Activated T-cell treated with anti-CD3 and anti-CD28 coated beads, Interleukin-2, amount 50 U/mL, for 4 hours (primary cell): Measurements from ENCODE around the gene RAP1GAP2. TPM values are rescaled to one million over a fixed set of nuclear protein-coding genes. Genes with fewer than 3 reads are reported as not detected.
"Not testable (repeated sequence)": the region's sequence is repeated elsewhere in the genome, so short reads cannot be mapped to it uniquely, and the experiment has no call there.

Source experiments
- ATAC-seq, 2 donors: fragments of 200-7000 bp; cut with Tn5 transposase; one replicate each; pipeline ENCODE4 v1.10.0; 2021
- DNase-seq: peaks from one replicate; pipeline ENCODE4 v3.0.0-alpha.2; 2020
- H3K27me3 Mint-ChIP-seq: one replicate; pipeline ENCODE4 v1.8.0; 2021; ENCODE audit warnings: low read depth, mixed read lengths
- H3K36me3 Mint-ChIP-seq: one replicate; pipeline ENCODE4 v1.8.0; 2022; ENCODE audit warnings: mixed read lengths; ENCODE audit not compliant: insufficient read depth
- H3K4me1 Mint-ChIP-seq: one replicate; pipeline ENCODE4 v1.8.0; 2021; ENCODE audit warnings: low read depth, mixed read lengths
- H3K4me3 Mint-ChIP-seq: one replicate; pipeline ENCODE4 v1.8.0; 2021; ENCODE audit warnings: mild to moderate bottlenecking, moderate library complexity, mixed read lengths
- H3K9me3 Mint-ChIP-seq: one replicate; pipeline ENCODE4 v1.8.0; 2021; ENCODE audit warnings: mixed read lengths
- total RNA-seq, 3 donors: library from RNA; stranded (reverse); gene quantifications; one replicate each; pipeline ENCODE4 v1.2.1, GENCODE V29; 2021

Gene RAP1GAP2
- total RNA-seq, 3 donors from 2014 or later: 0.29 to 1.6 (median 1.2) TPM

- Mint-ChIP-seq H3K36me3 (peaks cover 34% of the 10 kb centered on the region), H3K4me1 (no peaks in the 10 kb centered on the region), H3K4me3 (no peak overlapping the region), H3K27me3 (no peaks in the 10 kb centered on the region), H3K9me3 (no peaks in the 10 kb centered on the region)
- ATAC-seq (no peak), DNase-seq (no peak)
These were observed 184.1 kb downstream of the RAP1GAP2 start for GRCh38 chr17:2980211-2980903.

GRCh38 chr17:2980904-2981246 lies 184.6 kb downstream of the RAP1GAP2 start:
- H3K27me3 Mint-ChIP-seq: no peaks in the 10 kb centered on the region
- no peak overlapping the region for H3K4me3 Mint-ChIP-seq
- no peaks in the 10 kb centered on the region for H3K4me1 Mint-ChIP-seq
- H3K36me3 Mint-ChIP-seq: peaks cover 36% of the 10 kb centered on the region
- ATAC-seq: no peak
- H3K9me3 Mint-ChIP-seq: no peaks in the 10 kb centered on the region
- no peak for DNase-seq

DNA sequence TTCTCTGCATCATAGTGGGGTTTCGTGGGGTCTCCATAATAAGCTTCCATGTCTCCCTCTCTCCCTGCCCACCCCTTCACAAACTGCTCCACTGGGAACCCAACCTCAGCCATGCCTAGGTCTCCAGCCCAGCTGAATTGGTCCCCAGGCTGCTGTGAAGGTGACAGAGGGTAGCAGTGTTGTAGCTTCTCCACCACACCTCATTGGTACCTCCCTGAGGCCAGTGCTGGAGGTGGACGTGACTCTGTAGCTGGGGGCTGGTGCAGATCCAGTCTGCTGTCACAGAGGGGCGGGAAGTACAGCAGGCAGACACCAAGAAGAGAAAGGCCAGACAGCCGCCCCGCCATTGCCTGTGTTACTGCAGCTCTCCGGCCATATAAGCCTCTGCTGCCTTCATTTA lies 185.1 kb downstream of the RAP1GAP2 start:
- no peaks in the 10 kb centered on the region for H3K9me3 Mint-ChIP-seq
- no peak for DNase-seq
- no peaks in the 10 kb centered on the region for H3K27me3 Mint-ChIP-seq
- ATAC-seq: no peak
- peaks cover 36% of the 10 kb centered on the region for H3K36me3 Mint-ChIP-seq
- H3K4me1 Mint-ChIP-seq: no peaks in the 10 kb centered on the region
- H3K4me3 Mint-ChIP-seq: no peak overlapping the region

DNA sequence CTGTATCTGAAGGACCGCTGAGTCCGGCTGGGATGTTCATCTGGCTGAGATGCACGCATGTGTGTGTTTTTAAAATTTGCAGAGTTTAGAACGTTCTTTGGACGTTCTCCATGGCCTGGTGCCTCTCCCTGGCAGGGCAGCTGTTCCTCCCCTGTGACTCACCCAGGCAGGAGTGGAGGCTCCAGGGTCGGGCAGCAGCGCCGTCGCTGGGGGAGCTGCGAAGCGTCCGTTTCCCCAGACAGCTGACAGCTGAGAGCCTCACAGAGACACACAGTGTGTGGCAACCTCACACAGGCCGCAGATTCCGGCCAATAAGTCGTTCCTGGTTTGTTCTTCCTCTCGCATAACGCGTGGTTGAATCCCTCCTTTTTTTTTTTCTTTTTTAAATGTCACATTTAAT lies 186.6 kb downstream of the RAP1GAP2 start:
- H3K9me3 Mint-ChIP-seq: no peaks in the 10 kb centered on the region
- no peaks in the 10 kb centered on the region for H3K27me3 Mint-ChIP-seq
- H3K36me3 Mint-ChIP-seq: peaks cover 36% of the 10 kb centered on the region
- ATAC-seq (no peak), DNase-seq (no peak)
- no peak overlapping the region for H3K4me3 Mint-ChIP-seq
- no peaks in the 10 kb centered on the region for H3K4me1 Mint-ChIP-seq

GRCh38 chr17:2983255-2983654 lies 187.0 kb downstream of the RAP1GAP2 start:
- Mint-ChIP-seq H3K27me3 (no peaks in the 10 kb centered on the region), H3K9me3 (no peaks in the 10 kb centered on the region), H3K36me3 (peaks cover 38% of the 10 kb centered on the region), H3K4me1 (no peaks in the 10 kb centered on the region), H3K4me3 (no peak overlapping the region)
- no peak for ATAC-seq
- DNase-seq: no peak

- Mint-ChIP-seq H3K4me3 (no peak overlapping the region), H3K27me3 (no peaks in the 10 kb centered on the region), H3K4me1 (no peaks in the 10 kb centered on the region), H3K9me3 (no peaks in the 10 kb centered on the region), H3K36me3 (peaks cover 44% of the 10 kb centered on the region)
- DNase-seq (no peak), ATAC-seq (no peak)
These were observed 189.1 kb downstream of the RAP1GAP2 start for GRCh38 chr17:2985318-2985717.

DNA sequence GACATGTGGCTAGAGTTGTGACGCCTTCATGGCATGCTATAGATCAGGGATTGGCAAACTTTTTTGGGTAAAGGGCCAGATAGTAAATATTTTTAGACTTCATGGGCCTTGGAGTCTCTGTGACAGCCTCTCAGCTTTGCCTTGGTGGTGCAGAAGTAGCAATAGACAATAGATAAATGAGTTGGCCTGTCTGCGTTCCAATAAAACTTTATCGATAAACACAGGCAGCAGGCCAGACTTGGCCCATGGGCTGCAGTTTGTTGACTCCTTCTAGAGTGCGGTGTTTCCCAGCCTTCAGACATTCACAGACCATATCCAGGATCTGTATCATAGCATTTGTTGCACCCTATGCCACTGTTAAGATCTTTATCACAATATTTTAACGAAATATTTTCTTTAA lies 190.7 kb downstream of the RAP1GAP2 start:
- ATAC-seq: no peak
- no peaks in the 10 kb centered on the region for H3K9me3 Mint-ChIP-seq
- H3K4me1 Mint-ChIP-seq: no peaks in the 10 kb centered on the region
- peaks cover 42% of the 10 kb centered on the region for H3K36me3 Mint-ChIP-seq
- DNase-seq: no peak
- H3K27me3 Mint-ChIP-seq: no peaks in the 10 kb centered on the region
- H3K4me3 Mint-ChIP-seq: no peak overlapping the region

DNA sequence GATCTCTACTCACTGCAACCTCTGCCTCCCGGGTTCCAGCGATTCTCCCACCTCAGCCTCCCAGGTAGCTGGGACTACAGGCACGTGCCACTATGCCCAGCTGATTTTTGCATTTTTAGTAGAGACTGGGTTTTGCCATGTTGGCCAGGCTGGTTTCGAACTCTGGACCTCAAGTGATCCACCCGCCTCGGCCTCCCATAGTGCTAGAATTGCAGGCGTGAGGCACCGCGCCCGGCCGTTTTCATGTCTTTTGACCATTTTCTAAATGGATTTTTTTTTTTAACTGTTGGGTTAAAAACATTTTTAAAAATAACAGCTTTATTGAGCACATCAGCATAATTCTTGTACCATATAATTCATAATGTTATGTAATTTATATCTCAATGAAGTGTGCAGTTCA lies 193.2 kb downstream of the RAP1GAP2 start:
- ATAC-seq, H3K9me3 Mint-ChIP-seq, DNase-seq, H3K27me3 Mint-ChIP-seq, H3K4me3 Mint-ChIP-seq, H3K4me1 Mint-ChIP-seq: not testable (repeated sequence)
- peaks cover 27% of the 10 kb centered on the region for H3K36me3 Mint-ChIP-seq

DNA sequence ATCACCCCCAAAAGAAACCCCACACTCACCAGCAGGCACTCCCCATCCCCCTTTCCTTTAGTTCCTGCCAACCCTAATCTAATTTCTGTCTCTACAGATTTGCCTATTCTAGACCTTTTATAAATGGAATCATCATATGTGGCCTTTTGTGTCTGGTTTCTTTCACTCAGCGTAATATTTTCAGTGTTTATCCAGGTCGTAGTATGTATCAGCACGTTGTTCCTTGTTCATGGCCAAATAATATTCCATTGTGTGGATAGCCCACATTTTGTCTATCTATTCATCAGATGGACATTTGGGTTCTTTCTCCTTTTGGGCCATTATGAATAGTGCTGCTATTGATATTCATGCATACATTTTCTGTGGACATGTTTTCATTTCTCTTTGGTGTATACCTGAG lies 193.6 kb downstream of the RAP1GAP2 start:
- H3K4me3 Mint-ChIP-seq: no peak overlapping the region
- H3K4me1 Mint-ChIP-seq: no peaks in the 10 kb centered on the region
- ATAC-seq (no peak), DNase-seq (no peak)
- no peaks in the 10 kb centered on the region for H3K9me3 Mint-ChIP-seq
- H3K27me3 Mint-ChIP-seq: no peaks in the 10 kb centered on the region
- H3K36me3 Mint-ChIP-seq: peaks cover 25% of the 10 kb centered on the region

DNA sequence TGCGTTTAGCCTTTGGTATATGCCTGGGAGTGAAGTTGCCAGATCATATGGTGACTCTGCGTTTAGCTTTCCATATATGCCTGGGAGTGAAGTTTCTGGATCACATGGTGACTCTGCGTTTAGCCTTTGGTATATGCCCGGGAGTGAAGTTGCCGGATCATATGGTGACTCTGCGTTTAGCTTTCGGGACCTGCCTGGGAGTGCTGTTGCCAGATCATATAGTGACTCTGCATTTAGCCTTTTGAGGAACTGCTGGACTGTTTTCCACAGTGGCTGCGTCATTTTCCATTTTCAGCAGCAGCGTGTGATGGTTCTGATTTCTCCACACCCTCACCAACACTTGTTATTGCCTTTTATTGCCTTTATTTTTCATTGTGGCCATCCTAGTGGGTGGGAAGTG lies 194.2 kb downstream of the RAP1GAP2 start:
- H3K36me3 Mint-ChIP-seq: peaks cover 24% of the 10 kb centered on the region
- DNase-seq: no peak
- no peaks in the 10 kb centered on the region for H3K9me3 Mint-ChIP-seq
- no peaks in the 10 kb centered on the region for H3K4me1 Mint-ChIP-seq
- no peak for ATAC-seq
- no peak overlapping the region for H3K4me3 Mint-ChIP-seq
- no peaks in the 10 kb centered on the region for H3K27me3 Mint-ChIP-seq

DNA sequence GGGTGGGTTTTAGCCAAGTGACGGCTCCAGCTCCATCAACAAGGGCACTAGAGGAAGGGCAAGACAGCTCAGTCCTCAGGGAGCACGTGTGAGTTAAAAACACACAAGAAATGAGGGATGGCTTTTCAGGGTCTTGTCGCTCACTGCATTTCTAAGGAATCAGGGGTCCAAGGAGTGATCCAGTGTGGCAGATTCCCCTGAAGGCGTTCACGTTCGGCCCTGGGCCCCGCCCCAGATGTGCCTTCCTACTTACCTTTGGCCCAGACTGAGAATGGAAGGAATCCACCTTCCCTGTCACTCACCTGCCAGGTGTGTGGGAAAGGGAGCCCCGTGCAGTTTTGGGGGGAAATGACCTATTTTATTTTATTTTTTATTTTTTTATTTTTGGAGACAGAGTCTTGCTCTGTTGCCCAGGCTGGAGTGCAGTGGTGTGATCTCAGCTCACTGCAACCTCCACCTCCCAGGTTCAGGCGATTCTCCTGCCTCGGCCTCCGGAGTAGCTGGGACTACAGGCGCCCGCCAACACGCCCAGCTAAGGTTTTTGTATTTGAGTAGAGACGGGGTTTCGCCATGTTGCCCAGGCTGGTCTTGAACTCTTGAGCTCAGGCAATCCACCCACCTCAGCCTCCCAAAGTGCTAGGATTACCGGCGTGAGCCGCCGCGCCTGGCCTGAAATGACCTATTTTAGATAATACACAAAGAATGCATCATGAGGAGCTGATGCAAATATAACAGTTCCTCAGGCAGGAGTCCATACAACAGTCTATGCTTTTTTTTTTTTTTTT lies 195.3 kb downstream of the RAP1GAP2 start:
- not testable (repeated sequence) for DNase-seq, H3K27me3 Mint-ChIP-seq, ATAC-seq, H3K4me3 Mint-ChIP-seq, H3K4me1 Mint-ChIP-seq, H3K9me3 Mint-ChIP-seq
- H3K36me3 Mint-ChIP-seq: peaks cover 19% of the 10 kb centered on the region

GRCh38 chr17:2994441-2994840 lies 198.2 kb downstream of the RAP1GAP2 start:
- no peak for DNase-seq
- Mint-ChIP-seq H3K36me3 (peaks cover 22% of the 10 kb centered on the region), H3K4me3 (no peak overlapping the region), H3K4me1 (no peaks in the 10 kb centered on the region), H3K9me3 (no peaks in the 10 kb centered on the region), H3K27me3 (no peaks in the 10 kb centered on the region)
- no peak for ATAC-seq

DNA sequence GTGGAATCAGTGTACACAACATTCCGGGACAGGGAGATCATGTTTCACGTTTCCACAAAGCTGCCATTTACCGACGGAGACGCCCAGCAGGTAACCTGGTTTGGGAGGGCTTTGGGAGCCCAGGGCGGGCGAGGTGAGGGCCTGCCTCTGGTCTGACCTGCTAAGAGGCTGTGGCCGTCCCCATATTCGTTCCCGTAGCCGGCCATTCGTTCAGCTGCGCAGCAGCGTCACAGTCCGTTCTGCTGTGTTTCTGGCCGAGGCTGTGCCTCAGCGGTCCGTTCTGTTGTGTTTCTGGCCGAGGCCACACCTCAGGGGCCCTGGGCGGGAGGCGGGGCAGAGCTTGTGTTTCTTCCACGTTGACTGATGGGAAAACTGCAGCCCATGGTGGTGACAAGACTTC lies 199.1 kb downstream of the RAP1GAP2 start:
- no peak for ATAC-seq
- Mint-ChIP-seq H3K9me3 (no peaks in the 10 kb centered on the region), H3K4me1 (no peaks in the 10 kb centered on the region), H3K27me3 (no peaks in the 10 kb centered on the region), H3K4me3 (no peak overlapping the region), H3K36me3 (peaks cover 14% of the 10 kb centered on the region)
- no peak for DNase-seq

GRCh38 chr17:2995886-2996809 lies 199.9 kb downstream of the RAP1GAP2 start:
- Mint-ChIP-seq H3K9me3 (no peaks in the 10 kb centered on the region), H3K36me3 (peaks cover 12% of the 10 kb centered on the region), H3K4me3 (no peak overlapping the region), H3K4me1 (no peaks in the 10 kb centered on the region), H3K27me3 (no peaks in the 10 kb centered on the region)
- ATAC-seq (no peak), DNase-seq (no peak)
